Measurements from ENCODE around the gene PHACTR3. TPM values are rescaled to one million over a fixed set of nuclear protein-coding genes. Genes with fewer than 3 reads are reported as not detected.

Gene PHACTR3
- total RNA-seq, 1 donor = not detected

DNA sequence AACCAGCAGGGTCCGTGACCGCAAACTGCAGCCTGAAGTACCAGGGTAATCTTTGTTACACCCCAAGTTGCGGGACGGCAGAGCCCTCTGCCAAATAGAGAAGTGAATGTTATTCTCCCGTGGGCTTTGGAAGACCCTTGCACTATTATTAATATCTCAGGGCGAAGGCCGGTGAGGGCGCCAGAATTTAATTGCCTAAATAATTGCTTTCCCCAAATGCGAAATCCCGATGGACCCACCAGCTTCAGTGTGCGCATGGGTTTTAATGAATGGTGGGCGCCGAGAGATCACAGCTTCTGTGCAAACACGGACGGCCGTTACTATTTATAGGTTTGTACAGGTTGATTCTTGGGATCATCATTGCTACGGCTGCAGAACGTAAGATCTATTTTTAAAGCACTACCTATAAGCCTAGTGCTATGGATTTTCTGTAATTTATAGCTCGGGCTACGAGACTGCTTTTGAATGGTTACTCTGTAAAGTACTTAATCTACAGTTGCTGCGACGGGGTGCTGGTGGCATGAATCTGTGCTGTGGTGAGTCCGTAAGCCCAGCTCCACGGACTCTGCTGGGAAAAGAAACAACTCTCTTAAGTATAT lies 15.2 kb upstream of the PHACTR3 start:
- H3K4me3 ChIP-seq (ENCODE audit: low read depth, low read length) = no peak overlapping the region
- no peak for TF ChIP-seq CTCF (IDR thresholded peaks at IDR 0.05; ENCODE audit: insufficient read depth, low read depth, low read length)
- no peak for DNase-seq (ENCODE audit: low read depth)

GRCh38 chr20:59591061-59591460 lies 13.3 kb upstream of the PHACTR3 start:
- TF ChIP-seq CTCF (IDR thresholded peaks at IDR 0.05; ENCODE audit: insufficient read depth, low read depth, low read length) = no peak
- no peak overlapping the region for H3K4me3 ChIP-seq (ENCODE audit: low read depth, low read length)
- no peak for DNase-seq (ENCODE audit: low read depth)

- H3K4me3 ChIP-seq (ENCODE audit: low read depth, low read length) = no peak overlapping the region
- DNase-seq (ENCODE audit: low read depth) = no peak
- TF ChIP-seq CTCF (IDR thresholded peaks at IDR 0.05; ENCODE audit: insufficient read depth, low read depth, low read length) = no peak
Measured at GRCh38 chr20:59596690-59597089, 7.7 kb upstream of the PHACTR3 start.

GRCh38 chr20:59597240-59597639 lies 7.1 kb upstream of the PHACTR3 start:
- no peak for DNase-seq (ENCODE audit: low read depth)
- H3K4me3 ChIP-seq (ENCODE audit: low read depth, low read length) = no peak overlapping the region
- no peak for TF ChIP-seq CTCF (IDR thresholded peaks at IDR 0.05; ENCODE audit: insufficient read depth, low read depth, low read length)

DNA sequence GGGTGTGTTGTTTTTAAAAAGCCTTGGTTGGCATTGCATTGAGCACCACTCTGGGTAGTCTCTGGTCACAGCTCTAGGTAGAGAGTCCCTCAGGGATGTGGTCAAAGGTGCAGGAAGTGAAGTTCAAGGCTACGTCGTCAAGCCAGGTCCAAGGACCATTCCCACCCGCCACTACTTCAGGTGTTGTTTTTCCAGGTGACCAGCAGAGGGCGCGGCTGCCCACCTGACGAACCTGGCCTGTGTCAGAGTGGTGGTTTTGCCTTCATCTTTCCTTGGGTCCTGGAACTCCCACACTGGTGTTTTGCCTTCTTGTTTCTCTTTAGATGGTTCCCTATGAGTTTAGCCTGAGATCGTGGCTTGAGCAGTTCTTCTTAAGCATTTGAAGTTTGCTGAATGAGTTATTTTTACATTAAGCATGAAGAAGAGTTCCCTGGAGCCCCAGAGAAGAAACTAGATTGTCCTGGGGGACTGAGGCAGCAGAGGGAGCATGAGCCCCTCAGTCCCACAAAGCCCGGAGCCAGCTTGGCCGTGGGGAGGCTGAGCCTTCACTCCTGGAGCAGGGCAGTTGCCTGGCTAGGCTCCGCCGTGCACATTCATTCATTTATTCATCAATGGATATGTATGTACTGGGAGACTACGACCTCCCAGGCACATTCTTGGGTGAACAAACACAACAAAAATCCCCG lies 5.6 kb upstream of the PHACTR3 start:
- DNase-seq (ENCODE audit: low read depth) = no peak
- no peak overlapping the region for H3K4me3 ChIP-seq (ENCODE audit: low read depth, low read length)
- peak; percentile 50 for TF ChIP-seq CTCF (IDR thresholded peaks at IDR 0.05; ENCODE audit: insufficient read depth, low read depth, low read length)

- TF ChIP-seq CTCF (IDR thresholded peaks at IDR 0.05; ENCODE audit: insufficient read depth, low read depth, low read length) = no peak
- DNase-seq (ENCODE audit: low read depth) = no peak
- H3K4me3 ChIP-seq (ENCODE audit: low read depth, low read length) = no peak overlapping the region
Measured at GRCh38 chr20:59599941-59600340, 4.4 kb upstream of the PHACTR3 start.

Data from fibroblast of villous mesenchyme (primary cell).